ENCODE results near the gene MMAB. TPM values are rescaled to one million over a fixed set of nuclear protein-coding genes. Genes with fewer than 3 reads are reported as not detected.

MMAB gene
- total and polyA plus RNA-seq, 2 of the 13 experiments (the other 11 are each of a cell fraction or from before 2014, with no cell fraction given) = 26.1 to 77.3 TPM

DNA sequence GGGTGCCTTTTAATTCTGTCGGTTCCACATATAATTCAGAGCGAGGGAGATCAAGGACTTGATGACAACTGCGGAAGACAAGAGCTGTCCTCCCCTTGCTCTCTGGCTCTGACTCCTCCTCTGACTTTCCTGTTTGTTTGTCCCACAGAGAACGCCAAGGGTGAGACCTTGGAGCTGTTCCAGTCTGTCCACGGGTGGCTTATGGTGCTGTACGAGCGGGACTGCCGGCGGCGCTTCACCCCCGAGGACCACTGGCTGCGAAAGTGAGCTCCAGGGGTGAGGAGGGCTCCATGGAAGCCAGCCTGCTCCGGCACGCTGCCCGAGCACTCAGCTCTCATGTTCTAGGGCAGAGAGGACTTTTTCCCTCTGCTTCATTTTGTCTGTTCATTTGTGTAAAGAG is 63.1 kb downstream of the MMAB start:
- Histone ChIP-seq H3K36me3 (replicated peaks in 1 of 2; ENCODE audit: control insufficient read depth in 1 of 2, insufficient read depth in 2 of 2, low read length in 2 of 2) (peaks cover 24 to 67% of the 10 kb centered on the region in 2 experiments; a peak in 4 of 5 replicates), H3K4me2 (ENCODE audit: low read depth, low read length) (no peak overlapping the region), H3K27me3 (ENCODE audit: control insufficient read depth in 1 of 2, insufficient read depth in 2 of 2, low read length in 2 of 2) (no peaks in the 10 kb centered on the region), H3K27ac (ENCODE audit: extremely low read length, insufficient read depth, low read length) (no peak overlapping the region), H3K9ac (ENCODE audit: insufficient read depth, low read depth, low read length) (no peak overlapping the region), H4K20me1 (ENCODE audit: insufficient read depth, low read length) (no peaks in the 10 kb centered on the region), H2AFZ (ENCODE audit: low read length) (no peak overlapping the region), H3K4me3 (replicated peaks in 1 of 3; ENCODE audit: insufficient read depth in 1 of 3, low read depth in 2 of 3, low read length in 3 of 3) (no peak overlapping the region), H3K4me1 (ENCODE audit: insufficient read depth, low read length) (no peaks in the 10 kb centered on the region), H3K79me2 (ENCODE audit: insufficient read depth, low read length) (no peaks in the 10 kb centered on the region), H3K9me3 (ENCODE audit: low read length) (no peaks in the 10 kb centered on the region)
- POLR2A ChIA-PET = no interaction called here
- 98% methylated on average over 6 of the region's 15 CpGs for WGBS (ENCODE audit: low lambda C conversion rate)
- FAIRE-seq = no peak
- CTCF ChIA-PET (ENCODE audit: low intra/inter-chr PET ratio, low total read pairs) = no interaction called here
- no peak for DNase-seq (ENCODE audit: low spot score)
- intact Hi-C loops (cut with micrococcal nuclease; ENCODE audit: unreplicated experiment) (no loop called here), in situ Hi-C loops (cut with HindIII; ENCODE audit: extremely low pct_ligation_motif_present, low pct_unique_long_range_greater_than_20kb) (no loop called here)
- ATAC-seq = no peak
- TF ChIP-seq ZNF841 (CRISPR knock-in tag; IDR thresholded peaks at IDR 0.05; ENCODE audit: borderline replicate concordance) = no peak
- TF ChIP-seq ARNT (IDR thresholded peaks at IDR 0.05) = no peak
- BruUV-seq (replicated peaks) = no TSS peak

DNA sequence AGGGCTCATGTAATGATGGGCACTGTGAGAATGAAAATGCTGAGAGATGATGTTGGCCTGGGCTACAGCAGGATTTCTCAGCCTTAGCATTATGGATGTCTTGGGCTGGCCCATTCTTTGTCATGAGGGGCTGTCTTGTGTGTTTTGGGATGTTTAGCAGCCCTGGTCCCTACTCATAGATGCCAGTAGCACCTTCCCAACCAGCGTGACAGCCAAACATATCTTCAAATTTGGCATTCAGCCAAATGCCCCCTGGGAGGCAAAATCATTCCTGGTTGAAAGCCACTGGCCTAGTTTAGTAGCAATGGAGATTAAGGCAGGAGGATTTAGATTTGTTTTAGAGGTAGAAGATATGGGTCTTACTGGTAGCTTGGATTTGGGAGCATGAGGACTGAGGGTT is 69.2 kb downstream of the MMAB start:
- no CpG with 5 or more reads among the region's 1 CpG for WGBS (ENCODE audit: low lambda C conversion rate)
- Histone ChIP-seq H3K4me3 (replicated peaks in 1 of 3; ENCODE audit: insufficient read depth in 1 of 3, low read depth in 2 of 3, low read length in 3 of 3) (no peak overlapping the region), H3K27ac (ENCODE audit: extremely low read length, insufficient read depth, low read length) (no peak overlapping the region), H3K79me2 (ENCODE audit: insufficient read depth, low read length) (no peaks in the 10 kb centered on the region), H4K20me1 (ENCODE audit: insufficient read depth, low read length) (no peaks in the 10 kb centered on the region), H3K27me3 (ENCODE audit: control insufficient read depth in 1 of 2, insufficient read depth in 2 of 2, low read length in 2 of 2) (no peaks in the 10 kb centered on the region), H3K36me3 (replicated peaks in 1 of 2; ENCODE audit: control insufficient read depth in 1 of 2, insufficient read depth in 2 of 2, low read length in 2 of 2) (peaks cover 28 to 70% of the 10 kb centered on the region in 2 experiments; a peak in 4 of 5 replicates), H3K9ac (ENCODE audit: insufficient read depth, low read depth, low read length) (no peak overlapping the region), H3K9me3 (ENCODE audit: low read length) (no peaks in the 10 kb centered on the region), H3K4me1 (ENCODE audit: insufficient read depth, low read length) (no peaks in the 10 kb centered on the region), H3K4me2 (ENCODE audit: low read depth, low read length) (no peak overlapping the region), H2AFZ (ENCODE audit: low read length) (no peak overlapping the region)
- ATAC-seq = no peak
- no peak for FAIRE-seq
- POLR2A ChIA-PET = no interaction called here
- CTCF ChIA-PET (ENCODE audit: low intra/inter-chr PET ratio, low total read pairs) = no interaction called here
- no peak for DNase-seq (ENCODE audit: low spot score)
- no TSS peak for BruUV-seq (replicated peaks)
- intact Hi-C loops (cut with micrococcal nuclease; ENCODE audit: unreplicated experiment) (no loop called here), in situ Hi-C loops (cut with HindIII; ENCODE audit: extremely low pct_ligation_motif_present, low pct_unique_long_range_greater_than_20kb) (no loop called here)
- TF ChIP-seq, protein P1, sequence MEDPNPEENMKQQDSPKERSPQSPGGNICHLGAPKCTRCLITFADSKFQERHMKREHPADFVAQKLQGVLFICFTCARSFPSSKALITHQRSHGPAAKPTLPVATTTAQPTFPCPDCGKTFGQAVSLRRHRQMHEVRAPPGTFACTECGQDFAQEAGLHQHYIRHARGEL (CRISPR knock-in tag; IDR thresholded peaks at IDR 0.05) = no peak
- TF ChIP-seq KLF16 (CRISPR knock-in tag; IDR thresholded peaks at IDR 0.05) (no peak), ZNF253 (CRISPR knock-in tag; IDR thresholded peaks at IDR 0.05; ENCODE audit: borderline replicate concordance) (no peak), IKZF5 (CRISPR knock-in tag; IDR thresholded peaks at IDR 0.05) (no peak), GFI1 (CRISPR knock-in tag; IDR thresholded peaks at IDR 0.05; ENCODE audit: borderline replicate concordance) (no peak), SIN3B (IDR thresholded peaks at IDR 0.05; ENCODE audit: low read length) (no peak), MEIS1 (CRISPR knock-in tag; IDR thresholded peaks at IDR 0.05; ENCODE audit: borderline replicate concordance) (no peak), FOXO1 (CRISPR knock-in tag; IDR thresholded peaks at IDR 0.05) (no peak), NRL (CRISPR knock-in tag; IDR thresholded peaks at IDR 0.05; ENCODE audit: borderline replicate concordance) (no peak), GLI4 (CRISPR knock-in tag; IDR thresholded peaks at IDR 0.05; ENCODE audit: borderline replicate concordance) (no peak), ZNF619 (CRISPR knock-in tag; IDR thresholded peaks at IDR 0.05) (no peak)
- TF ChIP-seq, protein P2, sequence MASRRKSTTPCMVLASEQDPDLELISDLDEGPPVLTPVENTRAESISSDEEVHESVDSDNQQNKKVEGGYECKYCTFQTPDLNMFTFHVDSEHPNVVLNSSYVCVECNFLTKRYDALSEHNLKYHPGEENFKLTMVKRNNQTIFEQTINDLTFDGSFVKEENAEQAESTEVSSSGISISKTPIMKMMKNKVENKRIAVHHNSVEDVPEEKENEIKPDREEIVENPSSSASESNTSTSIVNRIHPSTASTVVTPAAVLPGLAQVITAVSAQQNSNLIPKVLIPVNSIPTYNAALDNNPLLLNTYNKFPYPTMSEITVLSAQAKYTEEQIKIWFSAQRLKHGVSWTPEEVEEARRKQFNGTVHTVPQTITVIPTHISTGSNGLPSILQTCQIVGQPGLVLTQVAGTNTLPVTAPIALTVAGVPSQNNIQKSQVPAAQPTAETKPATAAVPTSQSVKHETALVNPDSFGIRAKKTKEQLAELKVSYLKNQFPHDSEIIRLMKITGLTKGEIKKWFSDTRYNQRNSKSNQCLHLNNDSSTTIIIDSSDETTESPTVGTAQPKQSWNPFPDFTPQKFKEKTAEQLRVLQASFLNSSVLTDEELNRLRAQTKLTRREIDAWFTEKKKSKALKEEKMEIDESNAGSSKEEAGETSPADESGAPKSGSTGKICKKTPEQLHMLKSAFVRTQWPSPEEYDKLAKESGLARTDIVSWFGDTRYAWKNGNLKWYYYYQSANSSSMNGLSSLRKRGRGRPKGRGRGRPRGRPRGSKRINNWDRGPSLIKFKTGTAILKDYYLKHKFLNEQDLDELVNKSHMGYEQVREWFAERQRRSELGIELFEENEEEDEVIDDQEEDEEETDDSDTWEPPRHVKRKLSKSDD (CRISPR knock-in tag; IDR thresholded peaks at IDR 0.05; ENCODE audit: low read depth) = no peak

Measured in HepG2 (cell line).